B cell (primary cell): ENCODE results near the gene ZNF267.

Source experiments
- EZH2 ChIP-seq: IDR thresholded peaks from 2 replicates; pipeline ENCODE4 v1.6.1; 2012; ENCODE audit warnings: borderline replicate concordance, low read depth, mild to moderate bottlenecking, moderate library complexity, low read length; ENCODE audit not compliant: insufficient read depth, poor library complexity, severe bottlenecking
- TF ChIP-seq, protein P1 (sequence below): fragments of 200-600 bp; IDR thresholded peaks from one replicate; pipeline ENCODE4 v1.8.0; 2022; ENCODE audit warnings: antibody characterized with exemption, mild to moderate bottlenecking

DNA sequence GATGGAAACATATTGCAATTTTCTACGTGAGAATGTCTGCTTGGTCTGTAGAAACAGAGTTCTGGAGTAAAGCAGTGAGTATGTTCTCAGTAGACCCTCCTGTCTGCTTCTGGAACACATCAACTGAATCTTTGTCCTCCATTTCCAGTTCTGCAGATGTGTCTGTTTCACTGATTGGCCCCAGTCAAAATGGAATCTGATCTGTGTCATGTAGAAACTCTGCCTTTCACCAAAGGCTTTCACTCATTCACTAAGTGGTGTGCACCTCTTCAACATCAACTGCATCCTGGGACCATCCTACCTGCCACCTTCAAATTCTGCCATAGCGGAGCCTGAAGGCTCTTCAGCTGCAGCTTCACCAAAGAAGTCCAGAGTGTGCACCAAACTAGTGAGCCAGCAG lies 2.8 kb upstream of the ZNF267 start:
- TF ChIP-seq, protein P1, sequence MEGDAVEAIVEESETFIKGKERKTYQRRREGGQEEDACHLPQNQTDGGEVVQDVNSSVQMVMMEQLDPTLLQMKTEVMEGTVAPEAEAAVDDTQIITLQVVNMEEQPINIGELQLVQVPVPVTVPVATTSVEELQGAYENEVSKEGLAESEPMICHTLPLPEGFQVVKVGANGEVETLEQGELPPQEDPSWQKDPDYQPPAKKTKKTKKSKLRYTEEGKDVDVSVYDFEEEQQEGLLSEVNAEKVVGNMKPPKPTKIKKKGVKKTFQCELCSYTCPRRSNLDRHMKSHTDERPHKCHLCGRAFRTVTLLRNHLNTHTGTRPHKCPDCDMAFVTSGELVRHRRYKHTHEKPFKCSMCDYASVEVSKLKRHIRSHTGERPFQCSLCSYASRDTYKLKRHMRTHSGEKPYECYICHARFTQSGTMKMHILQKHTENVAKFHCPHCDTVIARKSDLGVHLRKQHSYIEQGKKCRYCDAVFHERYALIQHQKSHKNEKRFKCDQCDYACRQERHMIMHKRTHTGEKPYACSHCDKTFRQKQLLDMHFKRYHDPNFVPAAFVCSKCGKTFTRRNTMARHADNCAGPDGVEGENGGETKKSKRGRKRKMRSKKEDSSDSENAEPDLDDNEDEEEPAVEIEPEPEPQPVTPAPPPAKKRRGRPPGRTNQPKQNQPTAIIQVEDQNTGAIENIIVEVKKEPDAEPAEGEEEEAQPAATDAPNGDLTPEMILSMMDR = no peak
- no peak for TF ChIP-seq EZH2
